Hematopoietic multipotent progenitor cell (in vitro differentiated cells): ENCODE measurements around the gene KCNC3. TPM values are rescaled to one million over a fixed set of nuclear protein-coding genes. Genes with fewer than 3 reads are reported as not detected.

Experiments
- DNase-seq, 3 donors: peaks; one replicate each; pipeline ENCODE4 v3.0.0-alpha.2; 2011 to 2015; ENCODE audit warnings: low read depth in 2 of 3, low spot score in 2 of 3
- total RNA-seq: library from RNA; depleted of rRNA; stranded (reverse); fragments of >200 nt; gene quantifications from one replicate; pipeline ENCODE4 v1.2.3, GENCODE V29; 2012

Gene KCNC3
- total RNA-seq, result 0.27 TPM

GRCh38 chr19:50329146-50329925, at the start of gene KCNC3:
Gene KCNC3 (minus strand): TSS chr19:50329377. CDS start chr19:50329082, 295 bp downstream.
- peak; percentile 49 to 97 (median 95) for DNase-seq

GRCh38 chr19:50378863-50379236, 49.7 kb upstream of the KCNC3 start:
- DNase-seq, result no peak

- no peak for DNase-seq
Measured at GRCh38 chr19:50378169-50378862, 49.1 kb upstream of the KCNC3 start.

- DNase-seq, result no peak
Measured at GRCh38 chr19:50377517-50377916, 48.3 kb upstream of the KCNC3 start.

- DNase-seq, result no peak
Measured at GRCh38 chr19:50377051-50377461, 47.9 kb upstream of the KCNC3 start.

GRCh38 chr19:50376166-50377050, 47.2 kb upstream of the KCNC3 start, which contains the start of gene NR1H2:
Gene NR1H2 (plus strand): TSS chr19:50376457. CDS start chr19:50377606, 1,149 bp downstream.
- DNase-seq, result peak; percentile 92 to 97 (median 97)

- no peak for DNase-seq
Measured at GRCh38 chr19:50371914-50372475, 42.8 kb upstream of the KCNC3 start.

- DNase-seq, result peak in 2 of 3 donors; percentile 84 to 90
Measured at GRCh38 chr19:50368649-50369570, 39.7 kb upstream of the KCNC3 start.

- DNase-seq, result no peak
Measured at GRCh38 chr19:50365434-50366306, 36.5 kb upstream of the KCNC3 start, which contains the start of gene NAPSA. Gene NAPSA (minus strand): TSS chr19:50365639. CDS start chr19:50365621, 18 bp downstream.

- no peak for DNase-seq
Measured at GRCh38 chr19:50362656-50363424, 33.7 kb upstream of the KCNC3 start.

- no peak for DNase-seq
Measured at GRCh38 chr19:50362030-50362412, 32.8 kb upstream of the KCNC3 start.

- DNase-seq, result no peak
Measured at GRCh38 chr19:50361290-50362029, 32.3 kb upstream of the KCNC3 start.

- no peak for DNase-seq
Measured at GRCh38 chr19:50359328-50359818, 30.2 kb upstream of the KCNC3 start.

- DNase-seq, result peak; percentile 76 to 88 (median 81)
Measured at GRCh38 chr19:50358483-50359327, 29.5 kb upstream of the KCNC3 start.

- DNase-seq, result peak; percentile 76 to 94 (median 84)
Measured at GRCh38 chr19:50357178-50358100, 28.3 kb upstream of the KCNC3 start.
